SJSA1 (cell line): Measurements from ENCODE around the gene TMED1. TPM values are rescaled to one million over a fixed set of nuclear protein-coding genes. Genes with fewer than 3 reads are reported as not detected.
"Not testable (repeated sequence)": the region's sequence is repeated elsewhere in the genome, so short reads cannot be mapped to it uniquely, and the experiment has no call there.

ENCODE experiments used
- DNase-seq, 2 experiments: peaks; one replicate each; pipeline ENCODE4 v3.0.0-alpha.2; 2015 to 2020; ENCODE audit warnings: low spot score in 2 of 2, low read depth in 1 of 2
- H3K27ac ChIP-seq: fragments of 250-450 bp; sonication (Bioruptor Pico); 2 replicates; pipeline ENCODE4 v1.5.1; 2020; ENCODE audit warnings: mild to moderate bottlenecking, moderate library complexity
- H3K27me3 ChIP-seq: fragments of 250-450 bp; sonication (Bioruptor Pico); replicated peaks from 2 replicates; pipeline ENCODE4 v1.5.1; 2020; ENCODE audit warnings: mild to moderate bottlenecking, moderate library complexity
- H3K36me3 ChIP-seq: fragments of 250-450 bp; sonication (Bioruptor Pico); 2 replicates; pipeline ENCODE4 v1.5.1; 2020; ENCODE audit warnings: mild to moderate bottlenecking
- H3K4me1 ChIP-seq: fragments of 250-450 bp; sonication (Bioruptor Pico); replicated peaks from 2 replicates; pipeline ENCODE4 v1.6.1; 2021; ENCODE audit warnings: mild to moderate bottlenecking
- H3K4me3 ChIP-seq: fragments of 250-450 bp; sonication (Bioruptor Pico); 2 replicates; pipeline ENCODE4 v1.5.1; 2020; ENCODE audit warnings: mild to moderate bottlenecking
- H3K9me3 ChIP-seq: fragments of 250-450 bp; sonication (Bioruptor Pico); replicated peaks from 2 replicates; pipeline ENCODE4 v1.5.1; 2020; ENCODE audit warnings: mild to moderate bottlenecking
- total RNA-seq: library from RNA; depleted of rRNA; stranded (reverse); fragments of >200 nt; shearing (Covaris generic); gene quantifications from 2 replicates; pipeline ENCODE4 v1.2.3, GENCODE V29; 2014; rRNA removed

Gene TMED1
- total RNA-seq, result 78.8 and 101 TPM in 2 replicates

GRCh38 chr19:10835754-10836478, at the start of gene TMED1:
Gene TMED1, minus strand, starts transcription at chr19:10836212. Its CDS starts 21 bp downstream, at chr19:10836191.
- peak within 1 kb of the TSS; percentile 60 for H3K4me3 ChIP-seq
- H3K27me3 ChIP-seq, result no peaks in the 10 kb centered on the region
- peaks cover 19% of the 10 kb centered on the region for H3K4me1 ChIP-seq
- DNase-seq, result peak; percentile 100
- peaks cover 41% of the 10 kb centered on the region for H3K36me3 ChIP-seq
- peak within 1 kb of the TSS; percentile 94 for H3K27ac ChIP-seq
- H3K9me3 ChIP-seq, result peaks cover 6% of the 10 kb centered on the region

- Histone ChIP-seq H3K36me3 (no peaks in the 10 kb centered on the region), H3K4me1 (peaks cover 16% of the 10 kb centered on the region; the same call in 1 of the 2 replicates), H3K4me3 (no peak overlapping the region), H3K27ac (no peak overlapping the region), H3K27me3 (no peaks in the 10 kb centered on the region), H3K9me3 (no peaks in the 10 kb centered on the region)
- no peak for DNase-seq
These were observed 49.5 kb upstream of the TMED1 start for GRCh38 chr19:10885201-10886169.

GRCh38 chr19:10884274-10884673, 48.3 kb upstream of the TMED1 start:
- Histone ChIP-seq H3K9me3 (no peaks in the 10 kb centered on the region), H3K4me3 (no peak overlapping the region), H3K4me1 (peaks cover 16% of the 10 kb centered on the region; the same call in 1 of the 2 replicates), H3K36me3 (no peaks in the 10 kb centered on the region), H3K27ac (no peak overlapping the region), H3K27me3 (no peaks in the 10 kb centered on the region)
- no peak for DNase-seq

- Histone ChIP-seq H3K9me3 (no peaks in the 10 kb centered on the region), H3K27me3 (no peaks in the 10 kb centered on the region), H3K36me3 (no peaks in the 10 kb centered on the region), H3K4me1 (peaks cover 14% of the 10 kb centered on the region; the same call in 1 of the 2 replicates), H3K27ac (no peak overlapping the region), H3K4me3 (no peak overlapping the region)
- DNase-seq, result no peak
These were observed 46.1 kb upstream of the TMED1 start for GRCh38 chr19:10882108-10882457.

- H3K36me3 ChIP-seq, result no peaks in the 10 kb centered on the region
- H3K9me3 ChIP-seq, result no peaks in the 10 kb centered on the region
- no peak overlapping the region for H3K27ac ChIP-seq
- DNase-seq, result no peak
- no peaks in the 10 kb centered on the region for H3K27me3 ChIP-seq
- peaks cover 11% of the 10 kb centered on the region; the same call in 1 of the 2 replicates for H3K4me1 ChIP-seq
- H3K4me3 ChIP-seq, result no peak overlapping the region
These were observed 45.5 kb upstream of the TMED1 start for GRCh38 chr19:10881403-10882107.

- Histone ChIP-seq H3K27ac (no peak overlapping the region), H3K4me3 (no peak overlapping the region)
These were observed 42.2 kb upstream of the TMED1 start for GRCh38 chr19:10878253-10878652.

GRCh38 chr19:10877608-10878007, 41.6 kb upstream of the TMED1 start:
- H3K4me1 ChIP-seq, H3K4me3 ChIP-seq, H3K9me3 ChIP-seq, H3K27ac ChIP-seq, H3K36me3 ChIP-seq, DNase-seq, H3K27me3 ChIP-seq: not testable (repeated sequence)

More at GRCh38 chr19:10878253-10878652, 42.2 kb upstream of the TMED1 start:
- peaks cover 3% of the 10 kb centered on the region; the same call in 1 of the 2 replicates for H3K36me3 ChIP-seq
- H3K4me1 ChIP-seq, result no peaks in the 10 kb centered on the region
- no peaks in the 10 kb centered on the region for H3K27me3 ChIP-seq
- H3K9me3 ChIP-seq, result no peaks in the 10 kb centered on the region
- no peak for DNase-seq

- Histone ChIP-seq H3K4me3 (no peak overlapping the region), H3K36me3 (peaks cover 6% of the 10 kb centered on the region; the same call in 1 of the 2 replicates), H3K27ac (no peak overlapping the region), H3K9me3 (no peaks in the 10 kb centered on the region), H3K4me1 (peaks cover 10% of the 10 kb centered on the region), H3K27me3 (no peaks in the 10 kb centered on the region)
- no peak for DNase-seq
These were observed 40.6 kb upstream of the TMED1 start for GRCh38 chr19:10876459-10877240.

- Histone ChIP-seq H3K9me3 (no peaks in the 10 kb centered on the region), H3K4me3 (no peak overlapping the region), H3K4me1 (peaks cover 16% of the 10 kb centered on the region), H3K36me3 (peaks cover 6% of the 10 kb centered on the region; the same call in 1 of the 2 replicates), H3K27me3 (no peaks in the 10 kb centered on the region), H3K27ac (no peak overlapping the region)
- DNase-seq, result no peak
These were observed 38.0 kb upstream of the TMED1 start for GRCh38 chr19:10874024-10874423.

- no peak for DNase-seq
These were observed 36.6 kb upstream of the TMED1 start for GRCh38 chr19:10872546-10873107.

GRCh38 chr19:10871711-10872545, 35.9 kb upstream of the TMED1 start:
- Histone ChIP-seq H3K4me3 (peak overlapping the region; percentile 93), H3K36me3 (peaks cover 6% of the 10 kb centered on the region; the same call in 1 of the 2 replicates), H3K4me1 (peaks cover 16% of the 10 kb centered on the region), H3K27ac (peak overlapping the region; percentile 46; the same call in 1 of the 2 replicates), H3K27me3 (no peaks in the 10 kb centered on the region), H3K9me3 (no peaks in the 10 kb centered on the region)
- DNase-seq, result no peak

More at GRCh38 chr19:10872546-10873107, 36.6 kb upstream of the TMED1 start:
- peaks cover 6% of the 10 kb centered on the region; the same call in 1 of the 2 replicates for H3K36me3 ChIP-seq
- no peaks in the 10 kb centered on the region for H3K9me3 ChIP-seq
- peaks cover 16% of the 10 kb centered on the region for H3K4me1 ChIP-seq
- no peaks in the 10 kb centered on the region for H3K27me3 ChIP-seq
- peak overlapping the region; percentile 93 for H3K4me3 ChIP-seq
- no peak overlapping the region for H3K27ac ChIP-seq
